HG03039 (cell line): ENCODE measurements around the gene PIGS.

Source experiments
- ATAC-seq: cut with Tn5 transposase; IDR thresholded peaks from one replicate; pipeline ENCODE4 v1.9.1; 2021; ENCODE audit warnings: mild to moderate bottlenecking, moderate library complexity; ENCODE audit not compliant: unreplicated experiment

Gene PIGS

DNA sequence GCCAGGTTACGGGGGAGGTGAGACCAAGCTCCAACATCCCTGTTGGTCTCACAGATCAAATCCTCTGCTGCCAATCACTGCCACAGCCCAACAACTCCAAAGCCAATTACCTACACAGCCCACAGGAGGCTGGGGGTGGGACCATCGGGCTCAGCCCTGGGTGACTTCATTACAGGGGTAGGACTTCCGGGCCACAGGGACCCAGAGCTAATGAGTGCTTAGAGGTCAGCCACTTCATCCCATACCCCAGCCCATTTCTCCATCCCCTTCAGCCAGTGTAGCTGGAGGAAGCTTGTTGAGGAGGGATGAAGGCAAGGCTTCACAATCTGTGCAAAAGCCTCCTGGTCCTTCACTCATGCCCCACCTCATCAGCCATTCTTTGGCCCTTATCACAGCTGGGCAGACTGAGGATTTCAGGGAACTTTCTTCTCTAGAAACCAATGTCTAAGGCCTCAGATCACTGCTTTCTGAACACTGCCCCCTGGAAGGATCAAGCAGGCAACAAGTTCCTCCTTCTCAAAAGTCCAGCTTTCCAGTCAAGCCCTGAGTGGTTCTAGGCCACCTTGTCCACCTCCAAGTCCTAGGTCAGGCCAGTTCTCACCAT is 59.4 kb downstream of the PIGS start:
- ATAC-seq: no peak

DNA sequence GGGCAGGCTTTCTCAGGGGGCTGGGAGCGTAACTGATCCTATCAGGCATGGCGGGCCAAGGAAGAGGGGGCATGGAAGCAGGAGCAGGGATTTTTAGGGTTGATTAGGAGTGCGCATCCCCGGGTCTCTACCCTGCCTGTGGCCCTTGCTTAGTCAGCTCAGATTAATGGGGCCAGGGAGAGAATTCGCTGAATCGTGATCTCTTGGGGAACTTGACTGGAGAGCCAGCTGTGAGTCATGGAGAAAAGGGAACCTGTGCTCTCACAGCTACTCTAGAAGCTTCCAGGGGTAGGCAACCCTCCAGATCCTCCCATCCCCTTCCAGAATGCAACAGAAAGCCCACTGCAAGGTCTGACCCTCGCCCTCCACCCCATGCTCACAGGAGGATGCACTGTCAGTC is 61.5 kb downstream of the PIGS start:
- no peak for ATAC-seq

DNA sequence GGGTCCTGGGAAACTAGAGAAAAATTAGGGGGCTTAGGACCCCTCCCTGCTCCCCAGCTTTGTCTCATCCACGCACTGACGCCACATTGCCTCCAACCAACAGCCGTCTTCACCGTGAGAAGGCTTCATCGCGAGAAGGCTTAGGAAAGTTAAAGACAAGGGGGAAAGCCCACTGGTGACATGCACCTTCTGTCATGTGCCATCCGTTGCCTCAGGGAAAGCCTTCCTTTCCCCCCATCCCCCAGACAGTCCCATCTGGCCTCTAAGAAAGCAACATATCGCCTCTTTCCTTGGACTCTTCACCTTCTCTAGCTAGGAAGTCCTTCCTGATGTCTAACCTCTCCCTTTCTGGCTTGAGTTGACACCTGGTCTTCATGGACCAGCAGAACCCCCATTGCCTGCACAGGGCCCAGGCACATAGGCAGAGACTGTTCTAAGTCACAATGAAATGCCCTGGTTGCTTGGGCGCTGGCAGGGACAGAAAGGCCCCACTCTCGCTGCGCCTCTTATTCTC is 63.1 kb downstream of the PIGS start:
- ATAC-seq: no peak

DNA sequence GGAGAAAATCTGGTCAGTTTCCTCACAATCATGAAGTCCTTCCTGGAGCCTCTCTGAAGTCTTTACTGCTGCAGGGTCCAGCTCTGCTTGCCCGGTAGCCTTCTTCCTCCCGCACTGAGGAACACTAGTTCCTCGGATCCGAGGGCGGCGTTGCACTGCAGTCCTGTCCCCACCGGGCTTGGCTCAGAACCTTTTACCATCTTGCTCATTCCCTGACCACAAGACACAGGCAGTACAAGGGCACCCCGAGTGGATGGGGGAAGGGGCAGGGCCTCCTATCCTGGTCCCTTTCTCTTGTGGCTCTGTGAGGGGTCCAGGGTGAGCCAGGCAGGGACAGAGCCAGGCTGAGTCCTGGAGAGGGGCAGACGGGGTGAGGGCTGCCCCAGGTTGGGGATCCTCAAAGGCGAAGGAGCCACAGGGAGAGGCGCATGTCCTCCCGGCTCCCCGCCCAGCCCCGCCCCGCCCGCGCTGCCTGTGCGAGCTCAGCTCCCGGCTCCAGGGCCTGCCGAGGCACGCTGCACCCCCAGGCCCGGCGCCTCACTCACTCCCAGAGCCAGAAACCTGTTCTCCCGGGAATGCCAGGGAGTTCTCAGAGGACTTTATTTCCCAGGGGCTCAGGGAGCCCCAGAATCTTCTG is 63.6 kb downstream of the PIGS start:
- ATAC-seq: no peak

DNA sequence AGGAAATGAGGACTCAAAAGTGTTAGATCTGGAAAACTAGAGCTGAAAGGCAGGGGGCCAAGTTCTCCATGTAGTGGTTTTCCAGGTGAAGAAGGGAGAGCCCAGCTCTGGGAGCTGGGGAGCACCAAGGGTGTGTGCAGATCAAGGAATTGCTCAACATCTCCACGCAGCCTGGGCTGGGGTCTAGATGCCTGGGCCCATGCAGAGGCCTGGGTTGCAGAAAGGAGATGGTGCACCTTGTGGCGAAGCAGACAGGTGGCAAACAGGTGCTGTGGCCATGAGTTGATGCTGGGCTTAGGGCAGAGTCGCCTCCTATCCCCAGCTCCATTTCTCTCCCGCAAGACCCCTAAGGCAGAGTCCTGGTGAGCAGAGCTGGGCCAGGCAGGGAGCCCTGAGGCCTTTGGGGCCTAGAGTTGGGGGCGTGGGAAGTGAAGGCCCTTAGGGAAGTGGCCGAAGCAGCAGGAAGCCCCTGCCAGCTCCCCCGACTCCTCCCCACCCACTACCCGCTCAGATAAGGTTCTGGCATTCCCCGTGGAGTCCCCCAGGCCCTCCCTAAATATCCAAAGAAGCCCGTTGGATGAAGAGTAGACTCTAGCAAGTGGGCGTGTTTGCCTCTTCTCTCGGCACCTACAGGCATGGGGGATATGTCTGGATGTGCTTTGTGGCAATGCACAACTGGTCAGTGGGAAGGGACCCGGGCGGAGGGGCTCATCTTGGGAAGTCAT is 64.4 kb downstream of the PIGS start:
- no peak for ATAC-seq

DNA sequence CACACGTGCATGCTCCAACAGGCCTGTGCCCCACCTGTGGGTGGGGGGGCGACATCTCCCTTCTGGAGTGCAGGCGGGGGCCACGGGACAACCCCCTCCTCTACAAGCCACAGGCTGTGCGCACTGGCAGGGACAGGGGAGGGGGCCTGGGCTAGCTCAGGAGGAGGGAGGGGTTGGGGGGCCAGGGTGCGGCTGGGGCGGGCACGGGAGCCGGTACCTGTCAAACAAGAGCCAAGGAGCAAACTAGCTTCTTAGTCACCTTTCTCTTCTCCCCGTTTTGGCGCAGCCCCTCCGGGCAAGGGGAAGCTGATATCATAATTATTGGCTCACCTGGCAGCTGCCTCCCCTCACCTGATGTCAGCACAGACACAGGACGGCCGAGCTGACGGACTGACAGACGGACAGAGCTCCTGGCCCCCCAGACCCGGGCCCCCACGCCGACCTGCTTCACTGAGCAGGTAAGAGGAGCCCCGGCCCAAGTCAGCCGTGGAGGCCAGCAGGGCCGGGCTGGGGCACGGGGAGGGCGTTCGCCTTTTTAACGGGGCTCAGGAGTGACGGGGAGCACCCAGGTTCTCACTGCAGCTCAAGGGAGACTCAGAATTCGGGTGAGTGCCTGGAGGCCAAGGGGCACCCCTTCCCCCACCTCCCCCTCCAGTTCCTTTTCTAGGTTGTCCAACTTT is 65.2 kb downstream of the PIGS start, which contains the start of gene FOXN1:
Gene FOXN1, plus strand, starts transcription at position 363 of the 680 bp plus-strand sequence. CDS start 17,622 bp downstream, outside the sequence.
- ATAC-seq: no peak

DNA sequence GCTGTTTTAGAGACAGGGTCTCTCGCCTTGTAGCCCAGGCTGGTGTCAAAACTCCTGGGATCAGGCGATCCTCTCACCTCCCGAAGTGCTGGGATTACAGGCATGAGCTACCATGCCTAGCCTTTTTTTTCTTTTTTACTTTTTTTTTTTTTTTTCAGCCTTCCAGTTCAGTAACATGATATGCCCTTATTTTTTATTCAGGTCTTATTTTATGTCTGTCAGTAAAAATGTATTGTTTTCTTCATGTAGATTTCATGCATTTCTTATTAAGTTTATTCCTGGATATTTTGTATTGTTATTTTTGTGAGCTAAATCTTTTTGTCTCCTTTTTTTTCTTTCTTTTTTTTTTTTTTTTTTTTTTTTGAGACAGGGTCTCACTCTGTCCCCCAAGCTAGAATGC is 67.9 kb downstream of the PIGS start:
- no peak for ATAC-seq
